Stromal cell of bone marrow (primary cell): ENCODE measurements around the gene MAP6.

Experiments used
- DNase-seq: peaks from one replicate; pipeline ENCODE4 v3.0.0-alpha.2; 2012; ENCODE audit warnings: low read depth

Gene MAP6

DNA sequence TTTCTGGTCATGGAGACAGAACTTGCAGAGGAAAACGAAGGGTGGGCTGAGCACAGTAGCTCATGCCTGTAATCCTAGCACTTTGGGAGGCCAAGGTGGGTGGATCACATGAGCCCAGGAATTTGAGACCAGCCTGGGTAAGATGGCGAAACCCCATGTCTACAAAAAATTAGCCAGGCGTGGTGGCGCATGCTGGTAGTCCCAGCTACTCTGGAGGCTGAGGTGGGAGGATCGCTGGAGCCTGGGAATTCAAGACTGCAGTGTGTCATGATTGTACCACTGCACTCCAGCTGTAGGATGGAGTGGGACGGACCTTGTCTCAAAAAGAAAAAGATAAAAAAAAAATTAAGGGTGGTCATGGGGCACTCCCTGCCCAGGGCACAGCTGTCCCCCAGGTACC lies 100.9 kb downstream of the MAP6 start:
- DNase-seq: no peak

DNA sequence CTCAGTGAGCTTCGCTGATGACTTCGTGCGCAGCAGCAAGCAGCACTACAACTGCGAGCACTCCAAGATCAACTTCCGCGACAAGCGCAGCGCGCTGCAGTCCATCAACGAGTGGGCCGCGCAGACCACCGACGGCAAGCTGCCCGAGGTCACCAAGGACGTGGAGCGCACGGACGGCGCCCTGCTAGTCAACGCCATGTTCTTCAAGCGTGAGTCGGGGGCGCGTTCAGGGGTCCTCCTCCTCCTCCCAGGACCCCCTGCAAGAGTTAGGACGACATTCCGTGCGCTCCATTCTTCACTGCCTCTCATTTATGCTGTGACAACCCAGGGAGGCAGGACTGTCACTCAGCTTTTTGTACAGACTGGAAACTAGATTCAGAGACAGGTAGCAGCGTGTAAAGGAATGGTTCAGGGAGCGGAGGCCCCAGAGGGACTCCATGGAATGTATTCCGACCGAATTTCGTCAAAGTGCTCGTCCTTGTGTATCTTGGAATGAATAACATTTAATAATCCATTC lies 102.0 kb downstream of the MAP6 start:
- no peak for DNase-seq

DNA sequence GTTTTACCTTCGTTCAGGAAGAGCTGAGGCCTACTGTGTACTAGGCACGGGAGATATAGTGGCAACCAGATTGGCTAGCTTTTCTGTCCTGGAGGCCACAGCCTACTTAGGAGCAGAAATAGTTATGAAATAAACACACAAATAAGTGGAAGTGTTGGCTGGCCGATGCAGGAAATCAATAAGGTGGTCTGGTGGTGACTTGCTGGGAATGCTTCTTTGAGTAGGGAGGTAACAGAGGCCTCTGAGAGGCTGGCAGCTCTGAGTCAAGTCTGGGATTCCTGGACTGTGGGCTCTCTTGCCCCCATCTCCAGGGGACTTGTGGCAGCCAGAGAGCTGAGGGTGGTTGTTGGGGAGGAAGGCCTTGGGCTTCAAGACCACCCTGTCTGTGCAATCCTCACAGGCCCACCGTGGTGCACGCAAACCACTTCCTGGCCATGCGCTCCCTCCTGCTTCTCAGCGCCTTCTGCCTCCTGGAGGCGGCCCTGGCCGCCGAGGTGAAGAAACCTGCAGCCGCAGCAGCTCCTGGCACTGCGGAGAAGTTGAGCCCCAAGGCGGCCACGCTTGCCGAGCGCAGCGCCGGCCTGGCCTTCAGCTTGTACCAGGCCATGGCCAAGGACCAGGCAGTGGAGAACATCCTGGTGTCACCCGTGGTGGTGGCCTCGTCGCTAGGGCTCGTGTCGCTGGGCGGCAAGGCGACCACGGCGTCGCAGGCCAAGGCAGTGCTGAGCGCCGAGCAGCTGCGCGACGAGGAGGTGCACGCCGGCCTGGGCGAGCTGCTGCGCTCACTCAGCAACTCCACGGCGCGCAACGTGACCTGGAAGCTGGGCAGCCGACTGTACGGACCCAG lies 102.7 kb downstream of the MAP6 start:
- DNase-seq: no peak

DNA sequence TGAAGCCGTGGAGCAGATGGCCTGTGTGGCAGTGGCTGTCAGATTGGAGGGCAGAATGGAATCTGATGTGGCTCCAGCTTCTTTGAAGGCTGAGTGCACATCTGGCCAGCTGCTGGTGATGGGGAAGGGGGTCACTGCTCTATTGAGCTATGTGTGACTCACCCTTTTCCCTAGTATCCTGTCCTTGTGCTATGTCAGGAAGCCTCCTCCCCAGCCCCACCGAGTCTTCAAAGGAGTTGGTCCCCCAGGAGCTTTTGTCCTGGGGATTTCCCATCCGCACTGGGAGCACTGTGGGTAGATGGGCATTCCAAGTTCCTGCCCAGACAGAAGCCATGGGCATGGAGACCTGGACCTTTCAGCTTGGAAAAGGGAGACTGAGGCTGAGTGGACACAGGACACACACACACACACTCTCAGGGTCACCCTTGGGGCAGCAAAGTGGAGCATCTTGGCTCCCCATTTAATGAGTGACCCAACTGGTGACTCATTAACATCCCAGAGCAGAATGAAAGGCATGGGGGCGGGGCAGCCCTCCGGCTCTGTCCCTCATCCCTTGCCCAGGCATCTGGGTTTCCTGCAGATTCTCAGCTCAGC lies 103.5 kb downstream of the MAP6 start:
- peak; percentile 78 for DNase-seq

DNA sequence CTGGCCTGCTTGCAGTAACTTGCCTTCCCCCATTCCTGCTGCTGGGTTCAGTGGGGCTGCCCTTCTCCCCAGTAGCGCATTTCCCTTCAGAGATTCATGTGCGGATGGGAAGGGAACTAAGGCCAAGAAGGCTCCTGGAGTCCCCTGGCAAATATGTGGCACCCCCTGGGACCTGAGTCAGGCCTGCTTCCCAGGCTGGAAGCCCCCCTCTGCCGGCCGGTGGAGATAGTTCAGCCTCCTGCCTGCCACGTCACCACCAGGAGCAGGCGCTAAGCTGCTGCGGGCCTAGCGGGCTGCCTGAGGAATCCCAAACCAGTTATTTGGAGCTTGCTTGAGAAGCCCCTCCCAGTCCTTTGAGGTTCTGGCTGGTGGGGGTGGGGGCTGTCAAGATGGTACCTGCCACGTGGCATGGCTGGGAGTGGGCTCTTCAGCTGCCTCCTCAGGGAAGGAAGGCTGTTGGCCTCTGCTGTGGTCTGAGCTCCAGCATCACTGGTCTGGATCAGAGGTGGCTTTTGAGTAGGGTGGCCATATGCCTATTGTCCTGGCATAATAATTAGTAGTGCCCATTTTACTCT lies 104.8 kb downstream of the MAP6 start:
- peak; percentile 89 for DNase-seq

DNA sequence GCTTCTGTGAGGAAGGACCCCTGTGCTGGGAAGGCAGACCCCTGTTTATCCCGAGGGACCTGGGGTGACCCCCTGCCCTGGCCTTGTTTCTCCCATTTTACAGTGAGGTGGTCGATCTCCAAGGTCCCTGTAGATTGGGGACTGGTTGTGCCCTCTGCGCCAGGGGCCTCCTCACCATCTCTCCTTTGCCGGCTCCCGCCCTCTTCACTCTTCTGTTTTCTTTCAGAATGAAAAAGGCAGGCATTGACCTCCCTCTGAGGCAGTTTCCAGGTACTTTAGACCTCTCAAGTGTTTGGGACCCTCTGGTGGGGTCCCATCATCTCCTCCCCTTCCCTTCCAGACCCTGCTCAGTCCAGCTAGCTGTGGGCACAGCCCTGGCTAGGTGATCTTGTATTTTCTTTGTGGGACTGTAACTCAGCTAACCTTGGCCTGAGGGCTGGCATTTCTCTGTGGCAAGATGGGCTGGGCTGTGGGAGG lies 105.3 kb downstream of the MAP6 start:
- DNase-seq: no peak

DNA sequence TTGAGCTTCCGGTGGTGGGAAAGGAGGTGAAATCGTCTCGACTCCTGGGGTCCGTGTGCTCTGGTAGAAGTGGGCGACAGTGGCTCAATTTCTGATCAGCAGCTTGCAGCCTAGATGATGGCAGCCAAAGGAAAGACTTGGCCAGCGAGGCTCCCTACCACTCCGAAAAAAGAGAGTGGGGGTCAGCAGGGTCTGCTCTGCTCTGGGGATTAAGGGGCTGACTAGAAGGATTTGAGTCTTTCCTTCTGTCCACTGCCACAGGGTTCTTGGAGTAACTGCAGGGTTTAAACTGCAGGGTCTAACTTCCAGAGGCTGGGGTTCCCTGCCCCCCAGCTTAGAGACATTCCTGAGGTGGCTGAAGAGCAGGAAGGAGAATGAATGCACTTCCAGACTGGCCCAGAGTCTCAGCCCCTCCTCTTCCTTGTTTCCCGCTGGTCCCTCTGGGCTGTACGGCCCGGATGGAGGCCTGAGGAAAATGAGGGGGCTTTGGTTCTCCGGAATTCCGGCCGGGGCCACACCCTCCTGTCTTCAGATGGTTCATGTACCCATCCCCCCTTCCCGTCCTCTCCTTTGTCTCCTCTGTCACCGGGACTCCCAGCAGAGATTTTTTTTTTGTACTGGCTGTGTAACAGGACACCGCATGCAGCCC lies 105.9 kb downstream of the MAP6 start:
- DNase-seq: no peak

DNA sequence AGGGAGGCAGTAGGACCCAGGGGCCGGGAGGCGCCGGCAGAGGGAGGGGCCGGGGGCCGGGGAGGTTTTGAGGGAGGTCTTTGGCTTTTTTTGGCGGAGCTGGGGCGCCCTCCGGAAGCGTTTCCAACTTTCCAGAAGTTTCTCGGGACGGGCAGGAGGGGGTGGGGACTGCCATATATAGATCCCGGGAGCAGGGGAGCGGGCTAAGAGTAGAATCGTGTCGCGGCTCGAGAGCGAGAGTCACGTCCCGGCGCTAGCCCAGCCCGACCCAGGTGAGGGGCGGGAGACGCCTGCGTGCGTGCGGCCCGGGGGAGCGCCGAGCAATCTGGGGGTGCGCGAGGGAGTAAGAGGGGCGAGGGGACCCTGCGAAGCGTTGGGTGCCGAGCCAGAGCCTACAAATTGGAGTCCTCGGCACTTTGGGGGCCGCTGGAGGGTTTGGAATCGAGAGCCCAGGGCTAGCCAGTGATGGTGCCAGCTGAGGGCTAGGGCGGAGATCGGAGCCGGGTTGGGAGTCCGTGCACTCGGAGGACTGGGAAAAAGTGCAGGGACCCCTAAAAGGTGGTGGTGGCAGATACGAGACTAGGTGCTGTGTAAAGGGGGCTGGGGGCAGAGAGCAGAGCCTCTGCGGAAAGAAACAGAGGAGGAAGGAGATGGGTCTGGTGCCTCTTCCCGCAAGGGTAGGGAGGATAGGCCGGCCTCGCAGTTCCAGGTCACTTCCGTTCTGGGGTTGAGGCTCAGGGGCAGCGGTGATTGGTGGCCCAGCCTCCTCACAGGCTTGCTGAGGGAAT lies 106.6 kb downstream of the MAP6 start, which contains the start of gene SERPINH1:
Gene SERPINH1, plus strand, starts transcription at position 206 of the 788 bp plus-strand sequence. CDS start 4,097 bp downstream, outside the sequence.
- peak; percentile 81 for DNase-seq

DNA sequence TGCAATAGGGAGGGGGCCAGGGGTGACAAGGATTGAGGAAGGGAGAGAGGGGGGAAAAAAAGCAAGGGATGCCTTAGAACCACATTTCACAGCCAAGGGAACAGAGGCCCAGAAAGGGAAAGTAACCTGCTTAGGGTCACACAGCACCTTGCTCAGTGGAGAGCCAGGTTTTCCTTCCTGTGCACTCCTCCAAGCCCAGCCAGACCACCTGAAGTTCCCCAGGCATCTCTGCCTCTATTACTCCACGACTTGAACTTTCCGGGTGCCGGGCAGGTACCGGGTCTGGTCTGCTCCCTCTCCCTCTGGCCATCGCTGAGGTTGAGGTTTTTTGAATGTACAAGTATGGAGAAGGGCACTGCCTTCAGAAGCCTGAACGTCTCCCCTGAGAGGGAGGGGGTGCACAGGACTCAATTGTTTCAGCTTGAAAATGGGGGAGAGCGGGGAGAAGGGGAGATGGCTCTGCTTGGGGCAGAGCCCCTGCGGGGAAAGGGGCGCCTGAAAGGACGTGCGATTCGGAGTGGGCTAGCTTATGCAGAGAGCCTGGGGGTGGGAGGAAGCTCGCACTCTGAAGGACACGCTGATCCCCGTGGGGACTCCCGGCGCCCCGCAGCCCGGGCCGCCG lies 107.3 kb downstream of the MAP6 start:
- no peak for DNase-seq

DNA sequence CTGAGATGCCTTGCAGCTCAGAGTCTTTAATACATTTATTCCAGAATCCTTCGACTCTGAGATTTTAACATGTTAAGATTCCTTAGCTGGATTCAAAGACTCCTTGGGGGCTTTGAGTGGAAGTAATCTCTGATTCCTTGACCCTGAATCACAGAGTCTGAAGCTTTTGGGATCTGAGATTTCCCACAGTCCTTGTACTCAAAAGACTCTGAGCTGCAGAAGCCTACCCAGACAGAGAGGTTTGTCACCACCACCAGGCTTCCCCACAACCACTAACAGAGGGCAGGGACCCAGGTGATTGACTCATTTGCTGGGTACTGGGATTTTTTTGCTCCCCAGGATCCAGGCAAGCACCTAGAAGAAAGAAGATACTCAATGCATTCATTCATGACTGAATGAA lies 108.2 kb downstream of the MAP6 start:
- DNase-seq: no peak

DNA sequence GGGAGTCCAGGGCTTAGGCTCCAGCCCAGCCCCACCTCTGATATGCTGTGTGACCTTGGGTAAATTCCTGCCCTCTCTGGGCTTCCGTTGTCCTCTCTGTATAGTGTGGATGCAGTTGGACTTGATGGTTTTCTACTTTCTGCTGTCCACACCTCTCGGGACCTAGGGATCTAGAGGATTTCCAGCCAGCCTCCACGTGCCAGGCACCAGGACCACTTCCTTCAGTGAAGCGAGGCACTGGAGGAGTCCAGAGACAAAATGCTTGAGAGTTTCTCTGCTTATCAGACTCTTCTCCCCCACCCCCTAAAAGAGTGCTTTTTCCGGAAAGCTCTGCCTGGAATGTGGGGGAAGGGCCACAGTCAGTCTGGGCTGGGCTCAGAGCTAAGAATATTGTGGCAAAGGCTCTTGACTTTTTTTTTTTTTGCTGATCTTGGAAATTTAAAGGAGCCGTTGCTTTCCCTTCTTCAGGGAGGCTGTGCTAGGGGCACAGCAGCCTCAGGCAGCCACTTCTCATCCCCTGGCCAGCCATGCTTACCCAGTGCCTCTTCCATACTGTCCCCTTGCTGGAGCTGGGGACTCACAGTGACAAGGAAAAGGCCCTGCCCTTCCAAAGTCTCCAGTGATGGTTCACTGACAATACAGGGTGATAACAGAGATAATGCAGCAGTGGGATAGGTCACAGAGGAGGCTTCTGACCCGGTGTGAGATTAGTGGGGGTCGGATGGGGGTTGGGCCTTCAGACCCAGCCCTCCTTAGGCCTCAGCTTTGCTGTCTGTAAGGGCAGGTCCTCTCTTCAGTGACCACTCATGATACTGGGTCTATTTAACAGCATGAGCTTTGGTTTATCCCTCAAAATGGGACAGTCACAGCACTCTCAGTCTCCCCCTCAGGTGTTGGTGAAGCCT lies 109.6 kb downstream of the MAP6 start:
- peak; percentile 73 for DNase-seq

DNA sequence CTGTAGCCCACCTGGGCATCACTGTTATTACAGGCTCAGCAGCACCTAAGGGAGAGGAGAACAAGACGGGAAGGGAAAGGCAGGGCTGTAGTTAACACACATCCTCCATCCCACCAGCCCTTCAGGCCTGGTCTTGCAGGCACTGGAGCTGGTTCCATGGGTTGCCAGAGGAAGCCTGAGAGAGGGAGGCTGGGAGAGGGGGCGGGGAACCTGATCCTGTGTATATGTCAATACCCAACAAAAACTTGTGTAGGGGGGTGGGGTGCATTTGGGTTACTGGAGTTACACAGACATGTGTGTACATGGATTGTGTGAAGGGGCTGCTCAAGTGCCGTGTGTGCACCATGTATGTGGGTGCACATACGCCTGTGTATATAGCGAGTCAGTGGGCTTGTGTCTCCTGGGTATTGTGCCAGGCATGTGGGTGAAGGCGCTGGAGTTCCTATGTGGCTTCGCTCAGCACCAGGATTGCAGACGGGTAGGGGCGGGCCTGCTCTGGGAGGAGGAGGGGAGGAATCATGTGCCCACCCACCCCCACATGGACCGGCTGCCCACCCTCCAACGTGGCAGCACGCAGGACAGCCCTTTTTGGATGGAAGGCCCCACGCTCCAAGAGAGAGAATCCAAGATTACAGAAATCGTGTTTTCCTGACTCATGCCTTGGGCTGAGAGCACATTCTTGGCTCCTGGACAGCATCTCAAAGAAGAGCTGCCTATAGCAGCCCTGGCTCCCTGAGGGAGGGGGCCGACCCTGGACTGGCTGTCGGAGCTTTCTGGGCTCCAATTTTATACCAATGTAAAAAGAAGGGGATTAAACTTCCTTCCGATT lies 111.0 kb downstream of the MAP6 start:
- peak; percentile 90 for DNase-seq

DNA sequence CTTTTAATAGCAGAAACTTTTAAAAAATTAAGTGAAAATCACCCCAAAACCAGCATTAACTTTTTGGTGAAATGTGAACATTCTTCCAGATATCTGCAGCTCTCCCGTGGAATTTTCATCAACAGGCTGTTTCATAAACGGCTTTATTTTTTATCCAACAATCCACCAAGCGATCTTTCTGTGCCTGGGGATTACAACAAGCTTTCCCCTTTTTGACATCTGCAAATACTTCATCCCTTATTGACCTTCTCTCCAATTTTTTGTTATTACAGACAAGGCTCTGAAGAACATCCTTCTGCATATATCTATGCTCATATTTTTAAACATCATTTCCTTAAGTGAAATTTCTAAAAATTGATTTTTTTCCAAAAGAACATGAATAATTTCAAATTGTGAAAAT lies 112.6 kb downstream of the MAP6 start:
- no peak for DNase-seq

DNA sequence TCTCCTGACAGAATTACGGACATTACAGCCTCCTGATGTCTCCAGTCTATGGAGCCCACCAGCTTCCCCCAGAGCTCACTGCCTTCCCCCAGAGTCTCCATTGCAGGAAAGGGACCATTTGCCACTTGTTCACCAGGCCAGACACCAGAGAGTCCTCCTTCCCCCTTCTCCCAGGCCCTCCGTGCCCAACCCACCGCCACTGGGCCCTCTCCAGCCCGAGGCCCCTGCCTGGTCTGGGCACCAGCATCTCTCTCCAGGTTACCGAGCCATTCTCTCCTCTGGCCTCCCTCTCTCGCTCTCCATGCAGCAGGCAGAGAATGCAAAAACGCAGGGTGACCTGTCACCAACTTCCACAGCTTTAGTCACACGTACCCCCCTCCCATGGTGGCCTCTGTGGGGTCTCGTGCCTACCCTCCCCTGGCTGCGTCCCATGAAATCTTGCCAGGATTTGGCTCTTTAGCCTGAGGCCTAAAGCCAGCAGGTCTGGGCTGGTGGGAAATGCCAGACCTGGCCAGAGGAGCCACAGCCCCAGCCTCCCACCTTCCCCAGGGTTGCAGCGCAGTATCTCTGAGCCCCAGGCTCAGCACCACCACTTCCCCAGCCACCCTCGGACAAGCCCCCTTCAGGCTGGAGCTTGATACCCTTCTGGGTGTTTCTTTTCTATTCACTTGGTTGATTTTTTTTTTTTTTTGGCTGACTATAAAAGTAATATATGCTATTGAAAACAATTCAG lies 113.6 kb downstream of the MAP6 start:
- no peak for DNase-seq

DNA sequence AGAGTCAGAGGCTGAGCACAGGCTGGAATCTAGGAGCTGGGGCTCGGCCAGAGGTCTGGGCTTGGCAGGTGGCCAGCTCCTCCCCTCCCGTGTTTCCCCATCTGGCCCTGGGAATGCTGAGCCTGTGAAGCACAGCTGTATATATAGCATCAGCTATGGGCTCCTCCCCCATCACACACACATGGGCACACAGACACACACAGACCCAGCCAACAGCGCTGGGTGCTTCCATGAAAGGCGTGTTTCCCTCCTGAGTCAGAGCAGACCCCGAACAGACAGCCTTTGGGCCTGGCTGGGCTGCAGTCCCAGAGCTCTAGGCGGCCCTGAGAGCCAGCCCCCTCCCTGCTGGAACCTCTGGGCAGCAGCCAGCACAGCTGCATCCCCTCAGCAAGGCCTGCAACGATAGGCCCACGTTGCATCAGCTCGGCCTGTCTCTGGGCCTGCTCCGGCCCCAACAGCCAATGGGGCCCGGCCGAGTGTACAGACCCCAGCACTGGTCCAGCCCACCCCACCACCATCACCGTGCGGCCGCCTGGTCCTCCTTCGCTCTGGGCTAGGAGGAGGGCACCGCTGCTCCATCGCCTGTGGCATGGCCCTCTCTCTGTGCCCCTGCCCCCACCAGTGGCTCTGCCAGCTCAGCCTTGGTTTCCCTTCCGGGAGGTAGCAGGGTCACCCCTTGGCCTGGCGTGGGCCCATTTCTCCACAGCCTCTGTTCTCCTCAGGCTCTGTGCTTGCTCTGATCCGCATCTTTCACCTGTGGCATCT lies 114.4 kb downstream of the MAP6 start:
- DNase-seq: peak; percentile 97

DNA sequence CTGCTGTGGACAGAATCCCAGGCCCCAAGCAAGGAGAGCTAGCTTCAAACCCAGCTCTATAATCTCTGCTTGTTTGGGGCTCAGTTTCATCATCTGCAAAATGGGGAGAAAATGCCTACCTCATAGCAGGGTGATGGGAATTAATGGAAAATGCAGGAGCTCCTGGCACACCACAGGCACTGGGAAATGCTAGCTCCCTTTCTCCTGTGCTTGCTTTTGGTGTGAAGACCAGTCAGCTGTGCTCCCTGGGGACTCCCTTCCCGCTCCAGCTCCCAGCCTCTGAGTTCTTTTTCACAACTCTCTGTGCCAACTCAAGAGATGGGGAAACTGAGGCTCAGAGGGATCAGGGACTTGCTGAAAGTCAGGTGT lies 115.0 kb downstream of the MAP6 start:
- DNase-seq: no peak

DNA sequence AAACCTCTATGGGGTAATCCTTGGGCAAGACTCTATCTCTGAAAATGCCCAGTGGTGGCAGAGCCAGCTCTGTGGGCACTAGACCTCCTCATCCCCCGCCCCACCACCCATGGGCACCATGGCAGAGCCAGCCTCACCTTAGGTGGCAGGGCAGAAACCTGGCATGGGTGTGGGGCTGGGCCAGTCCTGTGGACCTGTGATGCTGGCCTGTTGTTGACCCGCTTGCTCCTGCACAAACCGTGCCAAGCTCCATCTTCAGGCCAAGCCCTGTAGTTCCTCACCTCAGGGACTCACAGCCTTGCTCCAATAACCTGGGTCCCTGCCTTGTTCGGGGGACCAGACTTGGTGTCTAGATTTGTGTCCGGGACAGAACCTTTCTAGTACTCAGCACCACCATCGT lies 115.7 kb downstream of the MAP6 start:
- no peak for DNase-seq
